GM19043 (cell line): Measurements from ENCODE around the gene FFAR1.
"Not testable (repeated sequence)": the region's sequence is repeated elsewhere in the genome, so short reads cannot be mapped to it uniquely, and the experiment has no call there.

Source experiments
- ATAC-seq: cut with Tn5 transposase; IDR thresholded peaks from one replicate; pipeline ENCODE4 v1.9.1; 2021; ENCODE audit warnings: low read depth; ENCODE audit not compliant: unreplicated experiment

Gene FFAR1

DNA sequence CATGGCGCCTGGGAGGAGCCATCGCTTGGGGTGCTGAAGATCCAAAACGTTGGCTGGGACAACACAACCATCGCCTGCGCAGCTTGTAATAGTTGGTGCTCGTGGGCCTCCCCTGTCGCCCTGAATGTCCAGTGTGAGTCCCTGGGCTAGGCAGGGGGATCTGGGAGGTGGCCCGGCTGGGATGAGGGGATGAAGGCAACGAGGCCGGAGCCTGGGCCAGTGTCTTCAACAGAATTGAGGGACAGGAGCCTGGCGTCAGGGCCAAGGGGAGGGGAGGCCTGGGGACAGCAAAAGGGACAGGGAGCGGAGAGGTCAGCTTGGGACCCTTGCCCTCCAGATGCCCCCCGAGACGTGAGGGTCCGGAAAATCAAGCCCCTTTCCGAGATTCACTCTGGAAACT, 6.7 kb upstream of the FFAR1 start:
- no peak for ATAC-seq

GRCh38 chr19:35341565-35342225, 6.0 kb upstream of the FFAR1 start:
- ATAC-seq = no peak

DNA sequence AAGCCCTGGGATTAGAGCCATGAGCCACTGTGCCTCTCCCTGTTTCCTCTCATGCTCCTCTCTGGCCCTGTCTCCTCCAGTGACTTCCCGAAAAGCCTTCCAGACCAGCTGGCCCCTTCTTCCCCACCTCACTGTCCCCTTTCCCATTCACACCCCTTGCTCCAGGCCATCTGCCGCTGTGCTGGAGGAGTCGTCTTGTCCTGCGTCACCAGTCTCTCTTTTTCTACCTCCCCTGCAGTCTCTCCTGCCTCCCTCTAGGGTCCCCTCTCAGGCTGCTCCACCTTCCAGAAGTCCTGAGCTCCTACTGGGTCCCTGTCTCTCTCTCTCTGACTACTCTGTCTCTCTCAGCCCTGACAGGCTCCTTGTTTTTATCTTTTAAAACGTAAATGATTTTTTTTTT, 5.3 kb upstream of the FFAR1 start:
- ATAC-seq = no peak

DNA sequence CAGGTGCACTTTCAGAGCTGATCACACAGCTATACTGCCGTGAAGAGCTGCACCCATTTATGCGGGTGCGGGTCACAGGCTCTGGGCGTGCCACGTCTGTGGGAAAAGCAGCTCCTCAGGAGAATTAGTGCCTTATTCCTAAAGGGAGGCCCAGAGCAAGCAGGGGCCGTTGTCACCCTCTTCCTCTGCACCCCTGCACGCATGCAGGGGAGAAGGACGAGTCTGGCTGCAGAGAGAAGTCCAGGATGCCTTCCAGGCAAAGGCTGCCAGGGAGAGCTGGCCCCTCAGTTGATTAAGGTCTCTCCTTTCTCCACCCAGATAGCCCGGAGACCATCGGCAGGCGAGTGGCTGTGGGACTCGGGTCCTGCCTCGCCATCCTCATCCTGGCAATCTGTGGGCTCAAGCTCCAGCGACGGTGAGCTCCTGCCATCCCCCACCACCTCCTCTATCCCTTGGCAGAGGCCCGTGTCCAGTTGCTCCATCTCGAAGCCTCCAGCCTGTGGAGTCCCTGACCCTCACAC, 3.1 kb upstream of the FFAR1 start:
- ATAC-seq = no peak

GRCh38 chr19:35345671-35346111, 2.0 kb upstream of the FFAR1 start:
- no peak for ATAC-seq

GRCh38 chr19:35346193-35347052, 1.3 kb upstream of the FFAR1 start:
- ATAC-seq = no peak

DNA sequence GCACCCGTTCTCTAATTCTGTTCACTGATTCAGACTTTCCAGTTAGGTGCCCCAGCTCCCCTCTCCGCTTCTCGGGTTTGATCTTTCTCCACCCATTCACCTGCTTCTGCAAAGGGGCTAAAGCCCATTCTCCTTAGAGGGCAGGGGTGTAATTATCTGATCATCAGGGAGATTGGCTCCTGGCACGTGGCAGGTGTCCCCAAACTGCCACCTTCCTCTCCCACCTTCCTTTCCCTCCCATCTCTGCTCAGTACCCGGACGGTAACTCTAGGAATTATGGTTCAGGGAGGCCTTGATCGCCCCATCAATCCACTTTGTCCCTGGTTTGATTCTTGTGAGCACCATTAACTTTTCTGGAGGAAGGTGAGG, 212 bp downstream of the FFAR1 start:
- ATAC-seq = no peak

DNA sequence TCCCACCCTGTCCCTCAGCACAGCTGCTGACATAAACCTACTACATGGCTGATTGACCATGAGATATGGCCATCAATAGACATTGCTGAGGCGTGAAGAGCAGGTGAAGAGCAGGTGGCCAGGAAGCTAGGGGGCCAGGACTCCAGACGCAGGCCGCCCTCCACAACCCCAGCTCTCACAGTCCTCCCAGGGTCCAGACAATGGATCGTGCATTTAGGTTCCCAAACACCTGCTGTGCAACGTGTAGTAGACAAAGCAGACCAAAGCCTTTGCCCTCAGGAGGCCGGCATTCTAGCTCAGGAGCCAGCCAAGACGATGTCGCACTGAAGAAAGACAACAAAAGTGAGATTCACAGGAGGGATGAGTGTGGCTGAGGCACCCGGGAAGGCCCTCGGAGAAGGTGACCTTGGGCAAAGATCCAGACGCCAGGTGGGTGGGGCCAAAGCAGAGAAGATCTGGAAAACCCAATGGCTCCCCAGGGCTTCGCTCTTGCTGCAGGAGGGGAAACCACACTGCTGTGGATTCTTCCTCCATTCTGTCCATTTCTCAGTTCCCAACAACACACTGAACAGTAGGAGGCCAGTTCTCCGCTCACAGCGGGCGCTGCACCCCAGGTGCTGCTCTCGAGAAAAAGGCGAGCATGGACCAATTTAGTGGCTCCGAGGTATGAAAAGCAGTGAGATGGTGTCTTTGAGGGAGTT, 1.4 kb downstream of the FFAR1 start:
- ATAC-seq = no peak

DNA sequence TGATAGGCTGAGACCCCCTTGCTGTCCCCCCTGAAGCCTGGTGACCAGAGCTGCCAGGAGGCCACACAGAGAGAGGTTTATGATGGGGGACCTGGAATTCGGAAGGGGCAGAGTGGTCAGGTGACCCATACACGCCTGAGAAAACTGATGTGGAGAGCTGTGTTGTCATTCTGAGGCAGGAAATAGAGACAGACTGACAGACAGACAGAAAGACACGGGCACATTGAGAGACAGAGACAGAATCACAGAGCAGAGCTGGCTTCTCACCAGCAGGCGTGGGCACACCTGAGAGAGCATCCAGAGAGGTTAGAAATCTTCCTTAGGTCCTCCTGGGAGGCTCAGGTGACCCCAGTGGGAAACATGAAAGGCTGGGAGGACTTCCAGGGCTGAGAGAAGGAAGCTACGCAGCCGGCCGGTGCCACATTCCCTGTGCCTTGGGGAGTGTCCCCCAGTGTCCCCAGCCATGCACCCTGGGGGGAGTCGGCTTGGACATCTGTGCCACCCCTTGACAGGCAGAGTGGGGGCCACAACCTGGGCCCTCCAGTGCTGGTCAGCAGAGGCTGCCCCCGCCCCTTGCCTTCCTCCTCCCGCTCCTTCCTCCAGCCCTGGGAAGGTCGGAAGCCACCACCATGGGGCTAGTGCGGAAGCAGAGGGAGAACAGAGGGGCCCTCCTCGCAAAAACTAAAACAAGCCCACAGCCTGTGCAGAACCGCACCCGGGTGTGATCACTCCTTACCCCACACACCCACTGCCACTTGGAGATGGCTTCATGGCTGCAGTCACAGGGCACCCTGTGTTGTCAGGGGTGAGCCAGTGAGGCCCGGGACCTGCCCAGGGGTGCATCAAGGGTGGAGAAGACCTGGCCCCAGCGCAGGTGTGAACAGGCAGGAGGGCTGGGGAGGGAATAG, 2.2 kb downstream of the FFAR1 start:
- no peak for ATAC-seq

- no peak for ATAC-seq
Observed at GRCh38 chr19:35350591-35350990, 2.9 kb downstream of the FFAR1 start.

- no peak for ATAC-seq
Observed at GRCh38 chr19:35351411-35352176, 3.9 kb downstream of the FFAR1 start.

GRCh38 chr19:35352177-35352447, 4.4 kb downstream of the FFAR1 start:
- no peak for ATAC-seq

GRCh38 chr19:35352448-35353304, 5.0 kb downstream of the FFAR1 start:
- no peak for ATAC-seq

- no peak for ATAC-seq
Observed at GRCh38 chr19:35353635-35354034, 5.9 kb downstream of the FFAR1 start.

DNA sequence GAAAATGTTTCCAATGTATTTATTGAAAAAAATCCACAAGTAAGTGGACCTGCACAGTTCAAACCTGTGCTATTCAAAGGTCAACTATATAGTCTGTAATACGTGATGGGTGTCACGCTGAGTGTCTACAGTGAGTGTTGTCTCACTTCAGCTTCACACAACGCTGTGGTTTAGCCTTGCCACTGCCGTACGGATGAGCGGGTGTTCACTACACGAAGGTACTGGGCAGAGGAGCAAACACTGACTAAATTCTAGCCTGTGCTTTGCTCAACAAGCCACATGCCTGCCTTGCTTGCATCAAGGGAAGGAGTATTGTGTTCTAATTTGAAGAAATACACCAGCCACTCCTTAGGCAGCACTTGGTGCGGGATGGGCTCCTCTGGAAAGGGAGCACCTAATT, 7.2 kb downstream of the FFAR1 start:
- no peak for ATAC-seq

GRCh38 chr19:35355791-35356460, 8.2 kb downstream of the FFAR1 start:
- ATAC-seq = no peak

GRCh38 chr19:35357867-35358573, 10.3 kb downstream of the FFAR1 start, which contains the start of gene FFAR3:
TSS of gene FFAR3 (plus strand) at chr19:35358460. CDS start at chr19:35358891, 431 bp downstream.
- ATAC-seq = no peak

DNA sequence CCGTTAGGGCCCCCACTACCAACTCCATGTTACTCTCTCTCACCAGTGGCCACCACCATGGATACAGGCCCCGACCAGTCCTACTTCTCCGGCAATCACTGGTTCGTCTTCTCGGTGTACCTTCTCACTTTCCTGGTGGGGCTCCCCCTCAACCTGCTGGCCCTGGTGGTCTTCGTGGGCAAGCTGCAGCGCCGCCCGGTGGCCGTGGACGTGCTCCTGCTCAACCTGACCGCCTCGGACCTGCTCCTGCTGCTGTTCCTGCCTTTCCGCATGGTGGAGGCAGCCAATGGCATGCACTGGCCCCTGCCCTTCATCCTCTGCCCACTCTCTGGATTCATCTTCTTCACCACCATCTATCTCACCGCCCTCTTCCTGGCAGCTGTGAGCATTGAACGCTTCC, 11.1 kb downstream of the FFAR1 start:
- not testable (repeated sequence) for ATAC-seq
